A549 (cell line): ENCODE measurements around the gene NCOR2.

Source experiments
- CHD2 ChIP-seq: fragments of 150-350 bp; IDR thresholded peaks from 2 replicates; pipeline ENCODE4 v1.6.1; 2014; ENCODE audit warnings: low read length; ENCODE audit not compliant: partially characterized antibody
- HEYL ChIP-seq: fragments of 250-450 bp; sonication (Bioruptor Pico); IDR thresholded peaks from 2 replicates; pipeline ENCODE4 v1.8.0; 2021; ENCODE audit warnings: mild to moderate bottlenecking, moderate library complexity
- KDM1A ChIP-seq: fragments of 200-600 bp; sonication (generic); IDR thresholded peaks from 2 replicates; pipeline ENCODE4 v1.6.1; 2016; ENCODE audit warnings: low read depth, mild to moderate bottlenecking
- POLR2A ChIP-seq: IDR thresholded peaks from 2 replicates; pipeline ENCODE4 v1.6.1; 2012; ENCODE audit warnings: mild to moderate bottlenecking, low read length
- RAD21 ChIP-seq, 2 experiments: fragments of >200 bp in 1 of 2; sonication (Bioruptor Twin) in 1 of 2; formaldehyde crosslinking in 1 of 2; IDR thresholded peaks in 1 of 2; conservative IDR thresholded peaks in 1 of 2; 2 replicates in 1 of 2; 3 replicates in 1 of 2; pipeline ENCODE4 v1.6.1; 2012 to 2018; ENCODE audit warnings: inconsistent platforms in 1 of 2
- RNF2 ChIP-seq: fragments of 200-600 bp; sonication (generic); IDR thresholded peaks from 2 replicates; pipeline ENCODE4 v1.6.1; 2016; ENCODE audit warnings: low read depth, mild to moderate bottlenecking, antibody characterized with exemption, moderate library complexity, borderline replicate concordance
- TF ChIP-seq, protein P1 (sequence below): fragments of >200 bp; sonication (Bioruptor Twin); formaldehyde crosslinking; IDR thresholded peaks from 3 replicates; pipeline ENCODE4 v1.5.1; 2016
- TF ChIP-seq, protein P2 (sequence below): fragments of 200-600 bp; sonication (generic); IDR thresholded peaks from 2 replicates; pipeline ENCODE4 v1.6.1; 2016; ENCODE audit warnings: antibody characterized with exemption, mild to moderate bottlenecking, moderate library complexity

DNA sequence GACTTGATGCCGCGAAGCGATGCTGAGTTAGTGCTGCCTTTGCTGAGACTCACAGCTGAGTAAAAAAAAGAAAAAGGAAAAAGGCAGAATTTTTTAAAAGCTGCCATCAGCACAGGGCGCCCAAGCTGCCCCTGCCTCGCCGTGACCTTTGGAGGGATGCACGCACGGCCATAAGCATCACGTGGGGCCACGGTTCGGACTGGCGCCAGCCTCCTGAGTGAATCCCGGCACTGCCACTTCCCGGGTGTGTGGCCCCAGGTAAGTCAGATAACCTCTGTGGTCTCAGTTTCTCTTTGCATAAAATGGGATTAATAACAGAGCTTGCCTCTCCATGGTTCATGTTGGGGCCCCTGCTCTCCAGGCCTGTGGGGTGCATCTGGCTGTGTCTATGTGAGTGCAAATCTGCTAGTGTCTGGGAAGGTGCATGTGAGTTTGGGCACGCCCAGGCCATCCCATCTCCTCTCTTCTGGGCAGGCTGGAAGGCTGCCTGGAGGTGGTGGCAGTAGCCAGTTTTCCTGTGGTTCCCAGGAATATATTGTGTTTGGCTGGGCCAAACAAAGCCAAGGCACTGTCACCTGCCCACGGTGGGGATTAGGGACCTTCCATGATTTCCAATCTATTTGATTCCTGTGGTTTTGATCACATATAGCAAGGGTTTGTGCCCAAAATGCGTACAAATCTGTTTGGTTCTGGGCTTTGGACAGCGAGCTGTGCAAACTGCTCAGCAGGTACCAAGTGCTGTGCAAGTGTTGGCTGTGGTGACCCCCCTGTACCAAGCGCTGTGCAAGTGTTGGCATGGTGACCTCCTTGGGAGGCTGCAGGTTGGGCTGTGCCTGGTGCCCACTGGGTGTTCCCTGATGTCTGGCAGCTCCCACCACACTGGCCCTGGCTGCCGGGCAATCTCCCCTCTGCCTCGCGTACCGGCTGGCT lies 43.5 kb upstream of the NCOR2 start:
- TF ChIP-seq, protein P1, sequence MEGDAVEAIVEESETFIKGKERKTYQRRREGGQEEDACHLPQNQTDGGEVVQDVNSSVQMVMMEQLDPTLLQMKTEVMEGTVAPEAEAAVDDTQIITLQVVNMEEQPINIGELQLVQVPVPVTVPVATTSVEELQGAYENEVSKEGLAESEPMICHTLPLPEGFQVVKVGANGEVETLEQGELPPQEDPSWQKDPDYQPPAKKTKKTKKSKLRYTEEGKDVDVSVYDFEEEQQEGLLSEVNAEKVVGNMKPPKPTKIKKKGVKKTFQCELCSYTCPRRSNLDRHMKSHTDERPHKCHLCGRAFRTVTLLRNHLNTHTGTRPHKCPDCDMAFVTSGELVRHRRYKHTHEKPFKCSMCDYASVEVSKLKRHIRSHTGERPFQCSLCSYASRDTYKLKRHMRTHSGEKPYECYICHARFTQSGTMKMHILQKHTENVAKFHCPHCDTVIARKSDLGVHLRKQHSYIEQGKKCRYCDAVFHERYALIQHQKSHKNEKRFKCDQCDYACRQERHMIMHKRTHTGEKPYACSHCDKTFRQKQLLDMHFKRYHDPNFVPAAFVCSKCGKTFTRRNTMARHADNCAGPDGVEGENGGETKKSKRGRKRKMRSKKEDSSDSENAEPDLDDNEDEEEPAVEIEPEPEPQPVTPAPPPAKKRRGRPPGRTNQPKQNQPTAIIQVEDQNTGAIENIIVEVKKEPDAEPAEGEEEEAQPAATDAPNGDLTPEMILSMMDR = no peak
- no peak for TF ChIP-seq RAD21 (conservative IDR thresholded peaks at IDR 0.05 in 1 of 2, IDR thresholded peaks at IDR 0.05 in 1 of 2)
- TF ChIP-seq, protein P2, sequence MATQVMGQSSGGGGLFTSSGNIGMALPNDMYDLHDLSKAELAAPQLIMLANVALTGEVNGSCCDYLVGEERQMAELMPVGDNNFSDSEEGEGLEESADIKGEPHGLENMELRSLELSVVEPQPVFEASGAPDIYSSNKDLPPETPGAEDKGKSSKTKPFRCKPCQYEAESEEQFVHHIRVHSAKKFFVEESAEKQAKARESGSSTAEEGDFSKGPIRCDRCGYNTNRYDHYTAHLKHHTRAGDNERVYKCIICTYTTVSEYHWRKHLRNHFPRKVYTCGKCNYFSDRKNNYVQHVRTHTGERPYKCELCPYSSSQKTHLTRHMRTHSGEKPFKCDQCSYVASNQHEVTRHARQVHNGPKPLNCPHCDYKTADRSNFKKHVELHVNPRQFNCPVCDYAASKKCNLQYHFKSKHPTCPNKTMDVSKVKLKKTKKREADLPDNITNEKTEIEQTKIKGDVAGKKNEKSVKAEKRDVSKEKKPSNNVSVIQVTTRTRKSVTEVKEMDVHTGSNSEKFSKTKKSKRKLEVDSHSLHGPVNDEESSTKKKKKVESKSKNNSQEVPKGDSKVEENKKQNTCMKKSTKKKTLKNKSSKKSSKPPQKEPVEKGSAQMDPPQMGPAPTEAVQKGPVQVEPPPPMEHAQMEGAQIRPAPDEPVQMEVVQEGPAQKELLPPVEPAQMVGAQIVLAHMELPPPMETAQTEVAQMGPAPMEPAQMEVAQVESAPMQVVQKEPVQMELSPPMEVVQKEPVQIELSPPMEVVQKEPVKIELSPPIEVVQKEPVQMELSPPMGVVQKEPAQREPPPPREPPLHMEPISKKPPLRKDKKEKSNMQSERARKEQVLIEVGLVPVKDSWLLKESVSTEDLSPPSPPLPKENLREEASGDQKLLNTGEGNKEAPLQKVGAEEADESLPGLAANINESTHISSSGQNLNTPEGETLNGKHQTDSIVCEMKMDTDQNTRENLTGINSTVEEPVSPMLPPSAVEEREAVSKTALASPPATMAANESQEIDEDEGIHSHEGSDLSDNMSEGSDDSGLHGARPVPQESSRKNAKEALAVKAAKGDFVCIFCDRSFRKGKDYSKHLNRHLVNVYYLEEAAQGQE = no peak
- TF ChIP-seq KDM1A = no peak
- no peak for TF ChIP-seq RNF2
- TF ChIP-seq POLR2A = no peak
- TF ChIP-seq HEYL (CRISPR knock-in tag) = no peak
- no peak for TF ChIP-seq CHD2
